GM19324 (cell line): ENCODE results near the gene PPIF.
"Not testable (repeated sequence)": the region's sequence is repeated elsewhere in the genome, so short reads cannot be mapped to it uniquely, and the experiment has no call there.

Experiments used
- ATAC-seq: cut with Tn5 transposase; IDR thresholded peaks from one replicate; pipeline ENCODE4 v1.9.1; 2021; ENCODE audit warnings: mild to moderate bottlenecking, moderate library complexity; ENCODE audit not compliant: unreplicated experiment, low FRiP score

PPIF gene

DNA sequence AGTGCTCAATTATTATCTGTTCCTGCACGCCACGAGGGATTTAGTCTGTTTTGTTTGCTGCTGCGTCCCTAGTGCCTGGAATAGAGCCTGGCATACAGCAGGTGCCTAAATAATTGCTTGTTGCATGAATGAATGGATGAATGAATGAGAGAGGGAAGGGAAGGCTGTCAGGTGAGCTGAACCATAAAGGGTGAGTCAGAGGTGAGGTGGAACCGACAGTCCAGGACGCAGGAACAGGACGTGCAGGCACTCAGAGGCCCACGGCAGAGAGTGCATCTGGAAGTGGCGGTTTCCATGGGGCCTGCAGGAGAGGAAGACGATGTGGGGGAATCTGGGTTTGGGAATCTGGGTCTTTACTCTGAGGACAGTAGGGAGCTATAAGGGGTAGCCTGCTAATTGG lies 17.7 kb upstream of the PPIF start:
- no peak for ATAC-seq

DNA sequence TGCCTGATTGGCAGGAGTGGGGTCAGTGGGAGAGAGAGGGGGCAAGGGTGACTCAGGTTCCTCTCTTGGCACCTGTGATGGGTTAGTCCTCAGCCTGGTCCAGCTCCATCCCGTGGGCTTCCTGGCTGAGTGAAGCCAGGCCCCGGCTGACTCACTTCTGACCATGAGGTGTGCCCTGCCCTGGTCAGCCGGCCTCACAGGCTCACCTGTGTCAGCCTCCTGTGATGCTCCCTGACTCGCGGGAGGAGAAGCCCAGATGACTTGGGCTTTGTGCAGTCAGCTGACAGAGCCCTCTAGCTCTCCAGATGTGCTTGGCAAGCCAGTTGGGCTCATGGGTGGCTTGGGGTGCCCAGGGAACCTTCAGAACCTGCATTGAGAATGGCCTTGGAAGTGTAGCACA lies 16.0 kb upstream of the PPIF start:
- no peak for ATAC-seq

DNA sequence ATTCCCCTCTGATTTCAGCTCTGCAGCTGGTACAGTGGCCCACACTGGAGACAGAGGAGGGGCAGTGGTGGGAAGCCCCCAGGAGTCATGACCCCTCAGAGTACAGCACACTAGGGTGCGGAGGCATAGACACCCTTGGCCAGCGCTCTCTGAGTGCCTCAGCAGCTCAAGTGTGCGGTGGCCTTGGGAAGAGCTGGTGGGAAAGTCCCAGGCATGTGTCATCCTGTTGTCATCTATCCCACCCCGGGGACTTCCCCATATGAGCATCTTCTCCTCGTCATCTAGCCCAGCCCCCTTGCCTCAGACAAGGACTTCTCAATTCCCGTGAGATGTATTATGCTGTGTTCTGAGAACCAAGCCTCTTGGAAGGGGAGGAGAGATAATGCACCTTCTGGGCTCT lies 15.6 kb upstream of the PPIF start:
- no peak for ATAC-seq

DNA sequence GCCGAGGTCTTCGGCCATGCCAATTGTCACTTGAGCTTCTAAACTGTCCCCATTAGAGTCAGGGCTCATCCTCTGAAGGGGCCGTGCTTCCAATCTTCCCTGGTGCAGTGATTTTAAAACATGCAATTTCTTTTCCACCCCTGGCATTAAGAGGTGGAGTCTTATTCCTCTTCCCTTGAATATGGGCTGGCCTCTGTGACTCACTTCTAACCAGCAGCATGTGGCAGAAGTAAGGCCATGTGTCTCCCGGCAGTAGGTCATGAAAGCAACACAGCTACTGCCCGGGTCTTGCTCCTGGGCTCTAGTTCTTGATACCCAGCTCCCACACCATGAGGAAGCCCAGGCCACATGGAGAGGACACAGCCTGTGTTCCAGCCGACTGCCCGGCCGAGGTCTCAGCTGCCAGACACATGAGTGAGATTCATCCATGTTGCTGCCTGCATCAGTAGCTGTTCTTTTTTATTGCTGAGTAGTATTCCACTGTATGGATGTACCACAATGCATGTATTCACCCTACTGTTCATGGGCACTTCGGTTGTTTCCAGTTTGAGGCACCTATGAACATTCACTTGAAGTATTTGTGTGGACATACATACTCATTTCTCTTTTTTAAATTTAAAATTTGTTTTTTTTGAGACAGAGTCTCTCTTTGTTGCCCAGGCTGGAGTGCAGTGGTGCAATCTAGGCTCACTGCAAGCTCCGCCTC lies 14.5 kb upstream of the PPIF start:
- ATAC-seq = not testable (repeated sequence)

DNA sequence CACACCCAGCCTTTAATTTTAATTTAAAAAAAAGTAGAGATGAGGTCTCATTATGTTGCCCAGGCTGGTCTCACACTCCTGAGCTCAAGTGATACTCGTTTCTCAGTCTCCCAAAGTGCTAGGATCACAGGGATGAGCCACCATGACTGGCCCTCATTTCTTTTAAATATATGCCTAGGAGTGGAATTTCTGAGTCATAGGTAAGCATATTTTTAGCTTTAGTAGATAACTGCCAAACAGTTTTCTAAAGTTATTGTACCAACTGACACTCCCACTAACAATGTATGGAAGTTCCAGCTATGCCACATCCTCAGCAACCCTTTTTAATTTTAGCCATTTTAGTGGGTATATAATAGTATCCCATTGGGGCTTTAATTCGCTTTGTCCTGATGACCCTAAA lies 13.8 kb upstream of the PPIF start:
- no peak for ATAC-seq

DNA sequence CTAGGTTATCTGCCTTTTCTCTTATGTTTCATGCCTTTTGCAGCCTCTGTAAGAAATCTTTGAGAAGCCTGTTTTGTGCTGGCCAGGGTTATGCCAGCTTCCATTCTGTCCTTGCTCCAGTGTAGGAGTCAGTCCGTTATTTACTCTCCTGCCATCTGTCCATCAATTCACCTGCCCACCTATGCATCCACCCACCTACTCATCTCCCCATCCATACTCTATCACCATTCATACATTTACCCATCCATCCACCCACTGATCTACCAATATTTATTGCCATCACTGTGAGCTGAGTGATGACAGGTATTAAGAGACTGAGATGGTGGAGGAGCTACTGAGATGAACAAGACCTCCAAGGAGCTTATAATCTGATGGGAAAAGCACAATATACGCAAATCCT lies 12.7 kb upstream of the PPIF start:
- ATAC-seq = no peak

DNA sequence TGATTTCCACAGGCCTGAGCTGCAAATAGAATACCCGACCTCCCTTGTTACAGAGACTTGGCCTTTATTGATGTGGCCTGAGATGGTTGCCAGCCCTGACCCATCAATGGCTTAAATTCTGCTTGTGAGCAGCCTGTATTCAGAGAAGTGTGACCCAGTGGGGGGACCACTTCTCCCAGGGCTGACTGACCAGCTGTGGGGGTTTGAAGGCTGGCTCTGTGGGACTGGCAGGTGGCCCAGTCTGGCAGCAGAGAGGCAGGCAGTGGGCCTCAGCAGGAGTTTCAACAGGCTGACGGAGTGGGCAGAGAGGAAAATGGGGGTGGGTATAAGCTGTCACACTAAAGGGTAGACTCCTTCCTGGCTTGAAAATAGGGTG lies 12.2 kb upstream of the PPIF start:
- ATAC-seq = no peak

DNA sequence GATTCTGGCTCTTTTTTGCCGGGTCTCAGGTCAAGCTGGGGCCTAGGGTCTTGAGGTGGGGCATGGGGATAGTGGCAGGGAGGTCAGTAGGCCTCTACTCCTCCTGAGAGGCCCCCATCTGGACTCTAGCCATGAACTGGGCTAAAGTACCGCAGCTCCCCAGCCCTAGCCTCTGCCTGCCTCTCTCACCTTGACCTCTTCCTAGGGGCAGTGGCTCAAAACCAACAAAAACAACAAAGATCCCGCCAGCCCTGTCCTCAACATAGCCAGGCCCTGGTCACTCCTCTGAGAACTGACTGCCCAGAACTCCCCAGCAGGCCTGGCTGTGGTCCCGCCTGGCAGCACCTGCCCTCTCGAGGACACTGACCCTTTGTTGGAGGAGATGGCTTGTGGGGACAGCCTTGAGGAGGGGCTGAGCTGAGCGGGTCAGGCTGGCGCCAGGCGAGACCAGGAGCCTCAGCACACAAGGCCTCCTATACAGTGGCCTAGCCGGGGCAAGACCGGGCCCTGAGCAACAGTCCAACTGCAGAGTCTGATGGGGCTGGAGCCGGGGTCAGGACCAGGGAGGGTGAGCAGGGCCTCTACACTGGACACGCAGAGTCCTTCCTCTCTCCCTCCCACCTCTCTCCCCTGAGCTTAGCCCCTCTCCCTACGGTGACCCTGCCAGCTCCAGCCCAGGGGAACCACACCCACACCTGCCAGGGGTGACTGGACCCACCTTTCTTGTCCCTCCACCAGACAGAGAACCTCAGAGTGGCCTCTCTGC lies 11.6 kb upstream of the PPIF start:
- ATAC-seq = no peak

DNA sequence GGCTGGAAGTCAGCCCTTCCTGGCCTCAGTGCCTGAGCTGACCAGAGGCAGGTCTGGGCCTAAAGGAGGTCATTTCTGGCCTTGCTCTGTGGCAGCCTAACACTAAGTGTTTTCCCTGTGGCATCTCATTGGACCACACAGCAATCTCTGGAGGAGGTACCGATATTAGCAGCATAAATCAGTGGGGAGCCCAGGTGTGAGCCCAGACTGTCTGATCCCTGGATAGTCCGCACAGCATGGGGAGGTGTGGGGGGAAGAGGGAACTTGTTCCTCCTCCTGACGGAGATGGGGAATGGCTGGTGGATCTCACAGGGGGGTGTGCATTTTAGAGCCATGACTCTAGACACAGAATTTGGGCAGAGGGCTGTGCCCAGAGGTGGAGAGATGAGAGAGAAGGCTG lies 11.0 kb upstream of the PPIF start:
- ATAC-seq = no peak

DNA sequence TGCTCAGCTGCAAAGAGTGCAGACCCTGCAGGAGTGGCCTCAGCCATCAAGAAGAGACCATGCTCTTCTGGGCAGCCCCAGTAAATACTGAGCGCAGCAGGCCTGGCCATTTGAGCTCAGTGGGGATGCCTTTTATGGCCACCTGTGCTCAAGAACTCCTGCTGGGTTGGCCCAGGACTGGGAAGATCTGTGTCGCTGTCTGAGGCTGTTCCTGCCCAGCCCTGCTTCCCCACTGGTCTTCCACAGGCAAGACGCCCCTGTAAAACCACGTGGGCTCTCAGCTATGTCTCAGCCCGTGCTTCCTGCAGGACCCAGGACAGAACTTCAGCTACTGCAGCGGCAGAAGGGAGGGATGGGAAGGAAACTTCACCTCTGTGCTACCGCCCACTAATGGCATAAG lies 10.5 kb upstream of the PPIF start:
- no peak for ATAC-seq

DNA sequence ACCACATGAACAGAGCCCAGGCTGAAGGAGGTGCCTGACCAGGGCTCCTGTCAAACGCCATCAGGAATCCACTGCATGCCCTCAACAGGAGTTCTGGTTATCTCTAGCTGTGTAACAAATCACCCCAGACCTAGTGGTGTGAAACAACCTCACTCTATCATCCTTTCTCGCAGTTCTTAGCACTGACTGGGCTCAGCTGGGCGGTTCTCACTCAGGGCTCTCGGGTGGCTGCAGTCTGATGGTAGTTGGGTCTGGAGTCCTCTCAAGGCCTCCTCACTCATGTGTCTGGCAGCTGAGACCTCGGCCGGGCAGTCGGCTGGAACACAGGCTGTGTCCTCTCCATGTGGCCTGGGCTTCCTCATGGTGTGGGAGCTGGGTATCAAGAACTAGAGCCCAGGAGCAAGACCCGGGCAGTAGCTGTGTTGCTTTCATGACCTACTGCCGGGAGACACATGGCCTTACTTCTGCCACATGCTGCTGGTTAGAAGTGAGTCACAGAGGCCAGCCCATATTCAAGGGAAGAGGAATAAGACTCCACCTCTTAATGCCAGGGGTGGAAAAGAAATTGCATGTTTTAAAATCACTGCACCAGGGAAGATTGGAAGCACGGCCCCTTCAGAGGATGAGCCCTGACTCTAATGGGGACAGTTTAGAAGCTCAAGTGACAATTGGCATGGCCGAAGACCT lies 9.3 kb upstream of the PPIF start:
- not testable (repeated sequence) for ATAC-seq

DNA sequence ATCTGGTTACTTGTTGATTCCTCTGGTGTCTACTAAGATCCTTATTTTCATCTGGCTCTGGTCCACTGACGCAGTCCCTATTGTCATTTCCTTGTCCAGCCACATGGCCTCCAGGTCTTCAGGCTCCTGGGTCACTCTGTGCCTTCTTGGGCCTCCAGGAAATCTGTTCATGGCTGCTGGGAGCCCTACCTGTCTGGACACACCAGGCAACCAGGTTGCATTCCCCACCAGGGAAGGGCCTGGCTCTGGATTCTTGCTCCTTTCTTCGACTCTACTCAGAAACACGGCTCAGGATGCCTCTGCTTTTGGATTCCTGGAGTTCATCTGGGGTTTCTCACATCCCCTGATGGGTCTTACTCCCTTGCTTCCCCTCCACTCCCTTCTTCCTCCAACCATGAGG lies 8.0 kb upstream of the PPIF start:
- ATAC-seq = no peak

DNA sequence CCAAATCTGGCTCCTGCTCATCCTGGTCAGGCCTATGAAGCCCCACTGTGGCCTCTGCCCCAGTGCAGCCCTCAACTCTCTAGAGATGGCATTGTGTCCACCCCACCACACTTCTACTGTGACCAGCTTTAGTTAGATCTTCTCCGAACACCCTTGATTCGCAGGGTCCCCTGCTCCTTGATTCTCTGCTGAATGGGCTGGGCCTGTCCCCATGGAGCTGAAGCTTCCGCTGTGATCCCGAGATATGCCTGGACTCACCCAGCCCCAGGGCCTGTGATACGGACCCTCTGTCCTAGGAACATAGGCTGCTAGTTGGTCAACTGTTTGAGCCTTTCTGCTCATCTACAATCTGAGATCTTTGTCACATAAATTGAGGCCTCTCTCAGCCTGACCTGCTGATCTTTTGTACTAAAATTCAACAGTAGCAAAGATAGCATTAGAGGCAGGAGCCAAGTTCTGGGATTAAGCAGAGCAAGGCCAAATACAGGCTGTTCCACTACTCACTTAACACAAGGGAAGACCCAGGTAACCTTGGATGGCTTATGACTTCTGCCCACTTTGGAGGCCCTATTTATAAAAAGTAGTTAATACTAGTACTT lies 6.5 kb upstream of the PPIF start:
- ATAC-seq = no peak

DNA sequence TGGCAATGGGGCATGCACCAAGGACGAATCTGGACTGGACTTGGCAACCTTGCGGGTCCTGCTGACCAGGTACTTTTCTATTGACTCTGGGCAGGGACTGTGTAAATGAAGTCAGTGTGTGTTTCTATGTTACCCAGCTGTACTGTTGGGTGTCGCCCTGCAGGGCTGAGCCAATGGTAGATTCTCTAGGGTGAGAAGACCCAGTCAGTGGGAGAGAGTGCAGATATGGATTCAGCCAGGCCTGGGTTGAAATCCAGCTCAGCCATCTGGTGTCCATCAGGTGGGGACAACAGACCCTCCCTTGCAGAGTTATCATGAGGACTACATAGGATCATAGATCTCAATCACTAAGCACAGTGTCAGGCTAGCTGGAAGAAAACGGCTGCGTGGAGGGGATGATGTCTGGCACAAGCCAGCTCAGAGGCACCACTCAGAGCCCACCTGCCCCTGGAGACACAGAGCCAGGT lies 4.9 kb upstream of the PPIF start:
- ATAC-seq = no peak

DNA sequence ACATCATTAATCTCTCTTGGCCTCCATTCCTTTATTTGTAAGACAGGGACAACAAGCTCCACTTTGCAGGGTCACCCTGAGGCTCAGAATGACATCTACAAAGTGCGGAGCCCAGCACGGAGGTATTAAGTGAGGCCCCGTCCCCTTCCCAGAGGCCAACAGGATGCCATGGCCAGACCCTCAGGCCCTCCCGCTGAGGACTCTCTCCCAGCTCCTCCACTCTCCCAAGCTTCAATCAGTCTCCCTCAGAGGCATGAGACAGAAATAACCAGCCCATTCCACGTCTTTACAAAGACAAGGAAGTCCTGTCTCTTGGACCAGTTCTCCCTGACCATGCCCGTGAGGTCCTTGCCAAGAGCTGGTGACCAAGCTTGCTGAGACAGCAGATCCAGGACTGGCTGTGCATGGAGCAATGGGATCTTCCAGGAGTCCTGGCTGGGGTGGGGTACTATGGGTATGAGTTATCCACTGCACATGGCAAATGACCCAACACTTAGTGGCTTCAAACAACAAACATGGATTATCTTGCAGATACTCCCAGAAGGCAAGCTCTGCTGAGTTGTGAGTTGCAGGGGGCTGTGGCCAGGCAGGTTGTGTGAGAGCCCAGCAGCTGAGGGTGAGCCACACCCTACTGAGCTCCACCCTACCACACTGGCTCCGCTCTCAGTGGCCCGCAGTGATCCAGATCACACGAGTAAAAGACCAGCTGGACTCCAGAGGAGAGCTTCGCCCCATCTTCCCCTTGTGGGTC lies 4.3 kb upstream of the PPIF start:
- ATAC-seq = no peak

DNA sequence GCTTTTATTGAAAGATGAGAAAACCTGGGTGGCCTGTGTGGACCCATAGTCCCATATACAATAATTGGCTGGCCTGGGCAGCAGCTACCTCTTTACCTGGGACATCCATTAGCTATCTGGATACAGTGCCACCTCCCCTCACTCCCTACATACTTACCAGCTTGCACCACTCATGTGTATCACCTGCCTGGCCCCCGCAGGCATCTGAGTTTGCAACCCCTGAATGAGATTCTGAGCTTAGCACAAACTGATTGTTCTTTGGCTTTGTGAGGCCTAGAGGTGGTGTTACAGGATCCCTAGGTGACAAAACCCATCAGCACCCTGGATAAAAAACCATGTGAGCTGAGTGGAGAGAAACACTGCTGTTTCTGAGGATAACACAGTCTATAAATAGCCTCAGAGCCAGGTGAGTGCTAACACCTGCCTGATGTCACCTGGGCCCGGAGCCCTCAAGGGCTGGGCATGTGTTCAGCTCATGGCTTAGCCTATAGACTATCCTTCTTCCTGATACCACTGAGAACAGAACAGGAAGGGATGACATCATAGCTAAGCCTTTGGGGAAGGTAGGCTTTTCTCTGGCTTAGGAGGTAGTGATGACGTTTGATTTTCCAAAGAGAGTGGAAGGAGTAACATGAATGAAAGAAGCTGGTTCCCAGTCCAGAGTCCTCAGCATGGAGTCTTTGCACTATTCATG lies 2.6 kb upstream of the PPIF start:
- no peak for ATAC-seq

DNA sequence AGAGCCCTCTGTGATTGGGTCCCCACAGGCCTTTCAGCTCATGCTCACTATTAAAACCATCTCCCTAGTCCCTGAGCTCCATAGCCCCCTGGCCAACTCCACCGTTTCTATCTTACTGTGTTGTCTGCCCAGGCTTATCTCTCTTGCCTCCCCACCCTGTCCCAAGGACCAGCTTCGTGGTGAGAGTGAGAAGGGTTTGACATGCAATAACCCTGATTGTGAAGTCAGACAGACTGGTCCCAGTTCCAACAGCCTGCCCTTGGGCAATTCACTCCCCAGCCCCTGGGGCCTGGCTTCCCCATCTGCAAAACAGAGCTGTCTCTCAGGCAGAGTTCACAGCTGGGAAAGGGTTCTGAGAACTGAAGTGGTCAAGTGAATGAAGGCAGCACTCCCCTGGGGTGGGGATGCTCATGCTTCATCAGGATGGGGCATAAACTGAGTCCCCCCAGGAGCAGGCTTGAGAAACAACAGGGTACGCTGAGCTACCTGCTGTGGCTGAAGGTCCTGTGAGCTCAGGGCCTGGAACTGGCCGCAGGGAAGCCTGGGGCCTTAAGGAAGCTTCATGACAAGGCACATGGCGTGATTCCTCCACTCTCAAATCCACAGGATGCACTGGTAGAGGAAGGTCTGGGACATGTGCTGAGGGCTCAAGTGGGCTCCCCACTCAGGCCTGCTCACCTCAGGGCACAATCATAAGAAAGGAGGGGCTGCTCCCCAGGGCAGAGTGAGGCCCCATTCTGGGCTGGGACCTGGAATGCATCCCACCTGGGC lies 1.8 kb upstream of the PPIF start:
- no peak for ATAC-seq

DNA sequence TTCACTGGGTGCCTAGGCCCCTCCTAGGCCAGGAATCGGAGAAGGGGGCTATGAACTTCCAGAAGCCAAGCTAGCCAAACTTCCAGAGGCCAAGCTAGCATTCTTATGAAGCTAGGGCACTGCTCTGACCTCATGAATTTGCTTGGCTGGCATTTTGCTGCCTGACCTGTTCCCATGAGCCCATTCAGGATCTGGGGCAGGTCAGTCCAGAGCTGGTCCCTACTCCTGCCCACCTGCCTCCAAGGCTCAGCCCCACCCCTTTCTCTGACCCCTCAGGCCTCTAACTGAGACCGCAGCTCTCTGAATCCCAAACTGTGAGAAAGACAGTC lies 1.3 kb upstream of the PPIF start:
- ATAC-seq = no peak
